C4-2B (cell line): ENCODE data around the gene BNC2.

Experiments
- ZFX ChIP-seq: fragments of 450-650 bp; IDR thresholded peaks from 2 replicates; pipeline ENCODE4 v1.6.1; 2017
- TF ChIP-seq, protein P1 (sequence below): fragments of 450-650 bp; conservative IDR thresholded peaks from 2 replicates; pipeline ENCODE4 v1.5.1; 2017; ENCODE audit warnings: mild to moderate bottlenecking

DNA sequence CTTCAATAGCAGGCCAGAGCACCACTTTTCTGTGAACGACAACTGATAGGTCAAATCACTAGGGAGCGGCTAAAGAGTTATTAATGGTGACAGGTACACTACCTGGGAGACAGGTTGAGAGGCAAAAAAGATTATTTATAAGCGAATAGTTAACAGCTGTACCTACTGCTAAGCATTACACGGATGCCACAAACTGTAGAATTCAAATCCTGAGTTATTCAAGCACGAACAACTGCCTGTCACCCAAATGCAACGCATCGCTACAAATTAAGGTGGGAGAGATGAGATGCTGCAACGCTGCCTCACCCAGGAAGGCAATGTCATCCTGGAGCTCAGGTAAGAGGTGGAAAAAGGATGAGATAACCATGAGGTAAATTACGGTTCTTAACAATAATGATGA lies 342.9 kb downstream of the BNC2 start:
- TF ChIP-seq, protein P1, sequence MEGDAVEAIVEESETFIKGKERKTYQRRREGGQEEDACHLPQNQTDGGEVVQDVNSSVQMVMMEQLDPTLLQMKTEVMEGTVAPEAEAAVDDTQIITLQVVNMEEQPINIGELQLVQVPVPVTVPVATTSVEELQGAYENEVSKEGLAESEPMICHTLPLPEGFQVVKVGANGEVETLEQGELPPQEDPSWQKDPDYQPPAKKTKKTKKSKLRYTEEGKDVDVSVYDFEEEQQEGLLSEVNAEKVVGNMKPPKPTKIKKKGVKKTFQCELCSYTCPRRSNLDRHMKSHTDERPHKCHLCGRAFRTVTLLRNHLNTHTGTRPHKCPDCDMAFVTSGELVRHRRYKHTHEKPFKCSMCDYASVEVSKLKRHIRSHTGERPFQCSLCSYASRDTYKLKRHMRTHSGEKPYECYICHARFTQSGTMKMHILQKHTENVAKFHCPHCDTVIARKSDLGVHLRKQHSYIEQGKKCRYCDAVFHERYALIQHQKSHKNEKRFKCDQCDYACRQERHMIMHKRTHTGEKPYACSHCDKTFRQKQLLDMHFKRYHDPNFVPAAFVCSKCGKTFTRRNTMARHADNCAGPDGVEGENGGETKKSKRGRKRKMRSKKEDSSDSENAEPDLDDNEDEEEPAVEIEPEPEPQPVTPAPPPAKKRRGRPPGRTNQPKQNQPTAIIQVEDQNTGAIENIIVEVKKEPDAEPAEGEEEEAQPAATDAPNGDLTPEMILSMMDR: no peak
- no peak for TF ChIP-seq ZFX
